Germinal center (tissue), 1 donor: ENCODE results near the gene DOCK6.
"Not testable (repeated sequence)": the region's sequence is repeated elsewhere in the genome, so short reads cannot be mapped to it uniquely, and the experiment has no call there.

Source experiments
- DNase-seq: peaks from one replicate; pipeline ENCODE4 v3.0.0; 2012; ENCODE audit warnings: mixed read lengths, low spot score

Gene DOCK6

DNA sequence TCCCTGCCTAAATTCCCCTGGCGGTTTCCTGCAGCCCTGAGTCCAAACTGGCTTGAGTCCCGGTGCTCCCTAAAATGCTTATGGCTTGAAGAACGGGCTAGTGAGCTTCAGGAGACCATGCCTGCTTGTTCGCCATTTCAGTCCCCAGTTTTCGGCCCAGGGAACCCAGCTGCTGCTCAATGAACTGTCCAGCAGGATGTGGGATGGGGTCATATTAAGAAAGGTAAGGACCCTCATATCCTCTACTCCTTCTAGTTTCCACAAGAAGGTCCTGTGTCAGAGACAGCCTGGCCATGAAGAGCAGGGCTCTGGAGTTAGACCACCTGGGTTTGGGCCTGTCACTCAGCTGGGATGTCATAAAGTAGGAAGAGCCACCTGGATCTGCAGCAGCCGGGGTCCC lies 89.7 kb downstream of the DOCK6 start:
- DNase-seq, result no peak

GRCh38 chr19:11171144-11171543 lies 91.2 kb downstream of the DOCK6 start:
- DNase-seq, result no peak

DNA sequence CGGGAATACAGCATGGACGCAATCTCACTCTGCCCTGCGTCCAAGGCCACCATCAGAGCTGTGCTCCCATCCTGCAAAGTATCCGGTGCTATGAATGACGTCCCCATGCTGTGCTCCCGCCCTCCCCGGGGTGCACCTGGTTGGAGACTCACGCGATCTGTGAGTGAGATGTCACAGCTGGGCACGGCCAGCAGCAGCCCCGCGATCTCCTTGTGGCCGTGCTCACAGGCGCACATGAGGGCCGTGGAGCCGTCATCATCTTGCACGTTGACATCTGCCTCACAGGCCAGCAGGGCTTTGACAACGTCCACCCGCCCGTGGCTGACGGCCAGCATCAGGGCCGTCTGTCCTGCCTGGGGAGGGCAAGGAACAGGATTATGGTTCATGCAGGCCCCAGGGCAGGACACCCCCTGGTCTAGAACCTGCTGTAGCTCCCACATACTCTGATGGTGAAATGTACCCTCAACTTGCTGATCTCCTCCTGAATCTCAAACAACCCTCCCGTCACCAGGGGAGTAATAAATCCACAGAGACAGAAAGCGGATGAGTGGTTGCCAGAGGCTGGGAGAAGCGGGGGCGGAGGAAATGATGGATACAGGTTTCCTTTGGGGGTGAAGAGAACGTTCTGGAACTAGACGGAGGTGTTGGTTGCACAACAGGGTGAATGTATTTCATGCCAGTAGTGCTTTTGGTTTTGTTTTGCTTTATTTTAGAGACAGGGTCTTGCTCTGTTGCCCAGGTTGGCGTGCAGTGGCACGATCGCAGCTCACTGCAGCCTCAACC lies 92.2 kb downstream of the DOCK6 start:
- DNase-seq, result no peak

GRCh38 chr19:11168568-11168967 lies 93.8 kb downstream of the DOCK6 start:
- no peak for DNase-seq

DNA sequence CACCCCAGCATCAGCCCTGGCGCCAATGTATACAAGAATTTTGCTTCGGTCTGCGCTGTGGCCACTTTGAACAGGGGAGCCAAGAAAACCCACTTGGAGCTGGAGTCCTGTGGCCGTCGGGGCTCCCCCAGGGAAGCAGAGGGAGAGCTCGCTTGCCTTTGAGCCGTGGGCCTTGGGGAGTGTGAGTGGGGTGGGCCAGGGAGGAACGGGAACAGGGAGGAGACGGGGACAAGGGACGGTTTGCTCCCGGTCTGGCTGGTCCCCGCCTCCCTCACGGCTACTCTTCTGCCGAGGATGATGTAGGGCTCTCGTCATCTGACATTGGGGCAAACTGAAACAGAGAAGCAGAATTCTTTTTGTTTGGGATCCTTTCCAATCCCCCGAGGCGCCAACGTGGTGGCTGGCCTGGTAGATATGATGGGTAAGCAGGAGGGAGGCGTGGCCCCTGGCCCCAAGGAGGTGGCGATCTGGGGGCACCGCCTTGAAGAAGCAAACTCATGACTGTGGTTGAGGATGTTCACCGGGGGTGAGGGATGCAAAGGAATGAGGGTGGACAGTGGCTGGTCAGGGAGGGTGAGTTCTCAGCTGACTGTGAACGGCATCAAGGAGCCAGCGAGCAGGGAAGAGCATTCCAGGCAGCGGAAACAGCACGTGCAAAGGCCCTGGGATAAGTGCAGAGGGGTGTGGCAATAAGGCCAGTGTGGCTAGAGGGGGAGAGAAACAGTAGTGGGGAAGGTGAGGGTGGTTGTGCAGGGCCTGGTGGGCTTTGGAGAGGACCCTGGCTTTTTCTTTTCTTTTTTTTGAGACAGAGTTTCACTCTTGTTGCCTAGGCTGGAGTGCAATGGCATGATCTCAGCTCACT lies 95.8 kb downstream of the DOCK6 start:
- DNase-seq, result no peak

- no peak for DNase-seq
Observed at GRCh38 chr19:11165486-11166030, 96.8 kb downstream of the DOCK6 start.

GRCh38 chr19:11164879-11165406 lies 97.4 kb downstream of the DOCK6 start:
- DNase-seq, result no peak

DNA sequence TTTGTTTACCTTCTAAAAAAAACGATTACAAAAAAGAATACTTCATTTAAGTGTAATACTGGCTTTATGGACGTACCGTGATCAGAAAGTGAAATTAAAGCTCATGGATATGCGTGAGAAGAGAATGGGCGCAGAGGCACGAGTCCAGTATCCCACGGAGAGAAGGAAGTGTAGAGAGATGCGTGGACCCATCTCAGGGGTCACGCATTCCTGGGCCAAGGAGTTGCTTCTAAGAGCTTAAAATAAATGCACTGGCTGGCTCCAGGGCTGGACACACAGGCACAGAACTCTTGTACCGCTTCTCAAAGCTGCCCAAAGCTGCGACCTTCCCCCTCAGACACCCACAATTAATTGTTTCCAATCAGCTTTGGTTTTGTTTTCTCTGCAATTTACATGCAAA lies 98.0 kb downstream of the DOCK6 start:
- DNase-seq, result no peak

GRCh38 chr19:11160440-11160768 lies 101.9 kb downstream of the DOCK6 start:
- not testable (repeated sequence) for DNase-seq

- DNase-seq, result no peak
Observed at GRCh38 chr19:11159598-11160439, 102.5 kb downstream of the DOCK6 start.

- peak; percentile 100 for DNase-seq
Observed at GRCh38 chr19:11155373-11156120, 106.8 kb downstream of the DOCK6 start, which contains the start of gene SPC24. Gene SPC24 (minus strand): TSS chr19:11155782. CDS start chr19:11155776, 6 bp downstream.

- DNase-seq, result no peak
Observed at GRCh38 chr19:11154683-11155047, 107.7 kb downstream of the DOCK6 start.

DNA sequence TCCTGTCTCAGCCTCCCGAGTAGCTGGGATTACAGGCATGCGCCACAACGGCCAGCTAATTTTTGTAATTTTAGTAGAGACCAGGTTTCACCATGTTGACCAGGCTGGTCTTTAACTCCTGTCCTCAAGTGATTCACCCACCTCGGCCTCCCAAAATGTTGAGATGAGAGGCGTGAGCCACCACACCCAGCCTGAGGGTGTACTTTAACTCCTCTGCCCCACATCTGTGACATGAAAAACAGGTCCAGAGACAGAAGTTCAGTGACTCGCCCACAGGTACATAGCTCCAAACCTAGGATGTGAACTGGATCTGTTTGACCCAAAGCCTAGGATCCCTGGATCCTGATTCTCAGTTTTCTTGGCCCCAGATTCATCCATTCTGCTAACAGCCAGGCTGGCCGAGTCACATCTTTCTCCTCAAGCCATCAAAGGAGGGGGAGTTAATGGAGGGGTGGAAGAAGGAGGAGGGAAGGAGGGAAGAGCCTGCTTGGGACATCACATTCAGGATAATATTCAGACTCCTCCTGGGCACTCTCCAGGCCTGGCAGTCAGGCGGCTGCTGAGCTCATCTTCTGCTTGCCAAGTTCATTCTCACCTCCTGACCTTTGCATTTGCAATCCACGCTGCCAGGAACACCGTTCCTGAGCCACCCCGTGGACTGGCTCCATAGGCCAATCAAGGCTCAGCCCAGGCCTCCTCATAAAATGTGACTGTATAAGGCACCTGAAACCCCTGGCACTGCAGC lies 109.8 kb downstream of the DOCK6 start:
- DNase-seq, result no peak

DNA sequence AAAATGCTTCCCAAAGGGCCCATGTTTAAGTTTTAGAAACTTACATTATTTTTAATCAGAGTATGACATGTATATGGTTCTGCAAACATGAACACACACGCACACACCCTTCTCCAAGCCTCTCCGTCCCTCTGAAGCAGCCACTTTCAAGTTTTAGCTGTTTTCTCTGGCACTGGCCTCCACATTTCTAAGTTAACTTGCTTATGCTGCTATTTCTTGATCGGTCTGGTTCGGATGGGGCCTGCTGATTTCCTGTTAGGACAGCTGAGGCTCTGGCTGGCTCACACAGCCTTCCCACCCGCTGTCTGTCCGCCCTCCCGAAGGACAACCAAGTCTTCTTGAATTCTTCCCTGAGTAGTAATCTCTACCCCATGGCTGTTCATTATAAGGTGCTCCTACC lies 111.1 kb downstream of the DOCK6 start:
- DNase-seq, result no peak
